Activated T-helper 1 cell treated with anti-CD3 and anti-CD28 coated beads, Interleukin-12 subunit alpha, Interleukin-12 subunit beta, Interleukin-2, Interleukin-4 antibody, amounts not matched to agents 30 ng/mL and 10 ng/mL and 1 ng/mL, durations not matched to agents 14 hours and 24 hours and 36 hours (primary cell): ENCODE data around the gene ANAPC2. TPM values are rescaled to one million over a fixed set of nuclear protein-coding genes. Genes with fewer than 3 reads are reported as not detected.

Experiments used
- DNase-seq: peaks from one replicate; pipeline ENCODE4 v3.0.0; 2021; ENCODE audit warnings: low spot score
- H3K27ac Mint-ChIP-seq: one replicate; pipeline ENCODE4 v1.8.0; 2021; ENCODE audit warnings: mild to moderate bottlenecking, mixed read lengths
- H3K27me3 Mint-ChIP-seq: one replicate; pipeline ENCODE4 v1.8.0; 2022; ENCODE audit warnings: mild to moderate bottlenecking, moderate library complexity, mixed read lengths; ENCODE audit not compliant: insufficient read depth
- H3K36me3 Mint-ChIP-seq: one replicate; pipeline ENCODE4 v1.8.0; 2021; ENCODE audit warnings: low read depth, mixed read lengths
- H3K4me1 Mint-ChIP-seq: one replicate; pipeline ENCODE4 v1.8.0; 2021; ENCODE audit warnings: low read depth, mixed read lengths
- H3K4me3 Mint-ChIP-seq: one replicate; pipeline ENCODE4 v1.8.0; 2021; ENCODE audit warnings: mild to moderate bottlenecking, moderate library complexity, mixed read lengths
- H3K9me3 Mint-ChIP-seq: one replicate; pipeline ENCODE4 v1.8.0; 2021; ENCODE audit warnings: mixed read lengths
- intact Hi-C: fragments of 100-400 bp; cut with micrococcal nuclease; formaldehyde crosslinking; loops from one replicate; pipeline ENCODE4 v1.15.1; 2024
- total RNA-seq: library from RNA; stranded (reverse); gene quantifications from 2 replicates; pipeline ENCODE4 v1.2.3, GENCODE V29; 2022

Gene ANAPC2
- total RNA-seq, 1 donor from 2014 or later = 63.6 TPM

DNA sequence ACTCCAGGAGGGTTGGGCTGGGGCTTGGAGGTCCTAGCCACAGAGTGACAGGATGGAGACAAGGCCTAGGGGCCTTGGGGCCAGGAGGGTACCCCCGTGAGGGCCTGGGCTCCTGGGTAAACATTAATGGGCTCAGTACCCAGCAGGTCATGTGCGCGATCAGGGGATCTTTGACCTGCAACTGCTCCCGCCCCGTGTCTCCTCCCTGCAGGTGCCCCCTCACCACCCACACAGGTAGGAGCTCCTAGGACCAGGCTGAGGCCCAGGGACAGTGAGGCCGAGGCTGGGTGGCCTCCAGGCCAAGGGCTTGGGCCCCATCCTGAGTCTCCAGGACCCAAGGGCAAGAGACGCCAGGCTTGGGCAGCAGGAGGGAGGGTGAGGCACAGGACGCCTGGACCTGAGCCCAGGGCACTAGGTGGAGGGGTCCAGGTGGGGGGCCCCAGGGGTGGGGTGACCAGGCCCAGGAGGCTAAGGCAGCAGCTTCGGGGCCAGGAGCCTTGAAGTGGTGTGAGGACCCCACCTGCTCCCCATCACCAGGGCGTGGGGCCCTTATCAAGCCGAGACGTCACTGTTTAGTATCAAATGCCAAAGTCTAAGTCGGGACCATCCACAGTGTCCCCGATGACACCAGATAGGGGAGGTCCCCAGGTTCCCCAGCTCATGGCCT is 42.5 kb upstream of the ANAPC2 start, which contains the start of gene SLC34A3:
Gene SLC34A3 (plus strand): TSS at position 197 of the 667 bp plus-strand sequence. CDS start 802 bp downstream, outside the sequence.
- intact Hi-C loops = no loop called here
- no peak within 1 kb of the TSS for H3K4me3 Mint-ChIP-seq
- no peaks in the 10 kb centered on the region for H3K9me3 Mint-ChIP-seq

DNA sequence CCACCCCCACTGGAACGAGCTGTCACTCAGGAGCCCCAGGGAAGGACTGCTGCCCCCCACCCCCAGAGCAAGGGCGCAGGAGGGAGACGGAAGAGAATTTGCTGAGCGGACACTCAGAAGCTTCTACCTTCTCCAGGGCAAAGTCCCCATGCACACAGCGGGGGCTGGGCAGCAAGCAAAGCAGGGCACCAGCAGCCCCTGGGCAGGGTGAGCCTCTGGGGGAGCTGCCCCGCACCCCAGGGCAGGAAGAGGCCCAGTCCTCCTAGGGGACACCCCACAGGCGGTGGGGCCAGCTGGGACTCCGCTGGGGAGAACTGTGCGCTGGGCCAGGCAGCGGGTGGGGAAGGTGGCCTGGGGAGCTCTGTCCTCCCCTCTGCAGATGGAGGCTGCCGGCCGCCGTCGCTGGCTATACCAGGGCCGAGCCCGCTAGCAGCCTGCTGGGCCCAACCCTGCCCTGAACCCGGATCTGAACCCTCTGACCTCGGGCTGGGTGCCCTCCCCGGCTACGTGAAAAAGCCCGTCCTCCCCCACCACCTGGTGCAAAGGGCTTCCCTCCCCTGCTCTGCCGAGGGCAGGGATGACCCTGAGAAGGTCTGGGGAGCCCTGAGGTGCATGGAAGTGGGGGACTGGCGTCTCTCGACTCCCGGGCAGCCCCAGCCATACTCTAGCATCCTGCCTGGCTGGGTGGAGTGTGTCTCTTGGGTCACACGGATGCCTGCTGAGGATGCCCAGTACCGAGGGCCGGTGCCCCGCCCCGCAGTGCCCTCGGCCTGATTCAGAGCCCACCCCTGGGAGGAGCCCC is 41.7 kb upstream of the ANAPC2 start:
- no peaks in the 10 kb centered on the region for H3K36me3 Mint-ChIP-seq

More for the DNA sequence above, 42.5 kb upstream of the ANAPC2 start, which contains the start of gene SLC34A3:
- peaks cover 5% of the 10 kb centered on the region for H3K27me3 Mint-ChIP-seq
- no peak within 1 kb of the TSS for H3K27ac Mint-ChIP-seq
- DNase-seq = no peak
- peaks cover 5% of the 10 kb centered on the region for H3K4me1 Mint-ChIP-seq
- H3K36me3 Mint-ChIP-seq = no peaks in the 10 kb centered on the region

DNA sequence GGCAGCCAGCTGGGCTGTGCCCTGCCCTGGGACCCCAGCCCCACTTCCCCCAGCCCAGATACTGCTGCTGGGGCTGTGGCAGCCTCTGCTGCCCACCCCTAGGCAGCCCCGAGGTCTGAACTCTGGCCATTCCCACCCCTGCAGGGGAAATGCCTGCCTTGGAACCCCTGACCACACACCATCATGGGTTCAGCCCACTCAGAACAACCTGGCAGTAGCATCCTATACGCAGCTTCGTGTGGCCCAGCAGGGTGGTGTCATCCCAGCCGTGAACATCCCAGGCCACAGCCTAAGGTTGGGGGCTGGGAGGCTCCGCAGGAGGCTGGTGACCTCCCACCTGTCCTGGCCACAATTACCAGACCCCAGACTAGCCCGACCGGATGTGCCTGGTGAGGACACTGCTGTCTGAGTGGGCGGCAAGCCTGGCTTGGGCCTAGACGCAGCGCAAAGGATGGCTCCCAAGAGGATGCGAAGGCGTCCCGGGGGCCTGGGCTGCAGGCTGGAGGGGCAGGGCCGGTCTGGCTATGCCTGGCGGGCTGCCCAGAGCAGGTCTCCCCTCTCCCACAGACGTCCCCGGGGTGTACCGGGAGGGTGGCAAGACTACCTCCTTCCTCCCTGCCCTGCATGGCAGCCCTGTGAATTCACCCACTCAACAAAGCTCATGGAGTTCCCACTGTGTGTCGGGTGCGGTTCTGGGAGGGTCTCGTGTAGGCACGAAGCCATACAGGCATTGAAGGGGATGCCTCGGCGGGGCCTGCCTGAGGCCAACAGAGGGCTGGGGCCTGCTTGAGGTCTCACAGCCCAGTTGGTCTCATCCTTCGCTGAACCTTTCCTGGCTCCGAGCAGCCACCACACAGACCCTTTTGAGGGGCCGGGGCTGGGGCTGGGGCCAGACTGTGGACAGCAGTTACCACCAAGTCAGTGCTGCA is 40.9 kb upstream of the ANAPC2 start:
- DNase-seq = no peak
- H3K9me3 Mint-ChIP-seq = no peaks in the 10 kb centered on the region
- no peak overlapping the region for H3K4me3 Mint-ChIP-seq
- intact Hi-C loops = no loop called here
- H3K27me3 Mint-ChIP-seq = no peaks in the 10 kb centered on the region
- no peaks in the 10 kb centered on the region for H3K36me3 Mint-ChIP-seq
- no peak overlapping the region for H3K27ac Mint-ChIP-seq
- H3K4me1 Mint-ChIP-seq = peaks cover 5% of the 10 kb centered on the region

More for the DNA sequence above, 41.7 kb upstream of the ANAPC2 start:
- H3K9me3 Mint-ChIP-seq = no peaks in the 10 kb centered on the region
- H3K4me1 Mint-ChIP-seq = peaks cover 5% of the 10 kb centered on the region
- intact Hi-C loops = no loop called here
- H3K4me3 Mint-ChIP-seq = no peak overlapping the region
- peaks cover 3% of the 10 kb centered on the region for H3K27me3 Mint-ChIP-seq
- no peak overlapping the region for H3K27ac Mint-ChIP-seq
- DNase-seq = no peak

DNA sequence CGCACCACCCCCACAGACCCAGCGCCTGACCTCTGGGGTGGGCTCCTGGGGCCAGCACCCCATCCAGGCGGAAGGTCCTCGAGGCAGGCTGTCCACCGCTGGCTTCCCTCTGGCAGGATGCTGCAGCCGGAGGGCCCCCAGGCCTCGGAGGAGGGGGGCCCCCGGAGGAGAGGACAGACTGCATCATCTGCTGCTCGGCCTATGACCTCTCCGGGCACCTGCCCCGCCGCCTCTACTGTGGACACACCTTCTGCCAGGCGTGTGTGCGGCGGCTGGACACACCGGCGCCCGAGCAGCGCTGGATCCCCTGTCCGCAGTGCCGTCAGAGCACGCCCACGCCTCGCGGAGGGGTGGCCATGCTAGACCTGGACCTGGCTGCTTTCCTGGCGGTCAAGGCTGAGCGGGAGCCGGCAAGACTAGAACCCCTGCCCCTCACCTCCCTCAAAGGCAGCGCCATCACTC is 40.2 kb upstream of the ANAPC2 start:
- no peaks in the 10 kb centered on the region for H3K9me3 Mint-ChIP-seq
- DNase-seq = no peak
- peaks cover 5% of the 10 kb centered on the region for H3K4me1 Mint-ChIP-seq
- H3K27me3 Mint-ChIP-seq = no peaks in the 10 kb centered on the region
- H3K36me3 Mint-ChIP-seq = no peaks in the 10 kb centered on the region
- no peak overlapping the region for H3K4me3 Mint-ChIP-seq
- no peak overlapping the region for H3K27ac Mint-ChIP-seq
- intact Hi-C loops = no loop called here

DNA sequence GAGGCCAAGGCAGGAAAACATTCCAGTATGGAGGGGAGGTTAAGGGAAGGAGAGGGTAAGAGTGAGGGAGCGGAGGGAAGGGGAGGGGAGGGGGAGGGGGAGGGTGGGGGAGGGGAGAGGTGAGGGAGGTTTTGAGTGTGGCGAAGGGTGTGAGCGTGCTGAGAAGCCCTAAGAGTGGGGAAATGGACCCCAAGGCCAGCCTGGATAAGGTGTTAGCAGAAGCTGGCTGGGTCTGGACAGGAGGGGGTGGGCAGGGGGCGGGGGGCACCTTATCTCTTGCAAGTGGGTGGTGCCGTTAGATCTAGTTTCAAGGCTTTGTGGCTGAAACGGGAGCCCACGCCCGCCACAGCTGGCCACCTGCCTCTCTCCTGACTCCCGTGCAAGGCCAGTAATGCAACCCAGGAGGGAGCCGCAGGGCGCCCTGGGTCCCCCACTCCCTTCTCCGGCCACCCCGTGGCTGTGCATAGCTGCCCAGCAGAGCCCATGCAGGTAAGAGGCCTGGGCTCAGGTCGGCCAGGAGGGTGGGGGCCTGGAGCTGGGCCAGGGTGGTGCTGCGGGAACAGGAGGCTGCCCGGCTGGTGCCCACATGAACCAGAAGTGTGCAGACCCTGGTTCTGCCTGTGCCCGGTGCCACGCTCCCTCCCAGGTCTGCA is 39.6 kb upstream of the ANAPC2 start:
- no peak overlapping the region for H3K27ac Mint-ChIP-seq
- no peak overlapping the region for H3K4me3 Mint-ChIP-seq
- H3K27me3 Mint-ChIP-seq = no peaks in the 10 kb centered on the region
- H3K36me3 Mint-ChIP-seq = no peaks in the 10 kb centered on the region
- intact Hi-C loops = loop anchor here (1.0 kb wide), 3 partner anchors 8 to 110 kb away; no protein-coding TSS in a partner anchor
- DNase-seq = no peak
- H3K9me3 Mint-ChIP-seq = no peaks in the 10 kb centered on the region
- peaks cover 5% of the 10 kb centered on the region for H3K4me1 Mint-ChIP-seq

DNA sequence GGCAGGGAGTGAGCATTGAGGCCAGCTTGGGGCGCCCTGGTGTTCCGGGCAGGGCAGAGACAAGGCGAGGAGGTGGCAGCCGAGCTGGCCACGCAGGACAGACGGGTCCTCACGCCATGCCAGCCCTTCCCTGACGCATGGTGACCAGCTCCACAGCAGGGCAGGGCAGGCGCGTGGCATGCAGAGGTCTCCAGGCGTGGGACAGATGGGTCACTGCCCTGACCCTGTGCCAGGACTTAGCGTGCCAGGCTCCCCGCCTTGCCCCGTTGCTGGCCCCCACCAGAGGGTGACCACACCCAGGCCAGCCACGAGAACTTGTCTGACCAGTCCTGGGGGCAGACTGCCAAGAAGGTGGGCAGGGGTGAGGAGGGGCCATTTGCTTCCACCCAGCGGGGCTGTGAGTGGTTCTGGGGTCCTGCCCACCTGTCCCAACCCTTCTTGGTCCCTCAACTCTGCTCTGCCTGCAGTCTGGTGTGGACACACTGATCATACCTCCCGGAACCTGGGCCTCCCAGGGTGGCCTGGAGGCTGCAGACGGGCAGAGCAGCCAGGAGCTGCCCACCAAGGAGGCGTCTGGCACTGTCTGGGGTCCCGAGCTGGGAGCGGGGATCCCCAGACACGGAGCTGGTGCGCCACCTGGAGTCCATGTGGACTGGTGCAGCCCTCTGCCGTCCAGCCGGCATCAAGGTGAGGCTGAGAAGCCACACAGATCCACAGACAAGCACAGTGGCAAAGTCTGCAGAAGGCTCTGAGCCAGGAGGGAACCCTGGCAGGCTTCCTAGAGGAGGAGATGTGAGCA is 38.9 kb upstream of the ANAPC2 start, which contains the start of gene RNF224:
Gene RNF224 (plus strand): TSS at position 449 of the 799 bp plus-strand sequence. CDS start 834 bp downstream, outside the sequence.
- intact Hi-C loops = loop anchor here (1.0 kb wide), 3 partner anchors 9 to 109 kb away; no protein-coding TSS in a partner anchor
- H3K27me3 Mint-ChIP-seq = no peaks in the 10 kb centered on the region
- no peaks in the 10 kb centered on the region for H3K36me3 Mint-ChIP-seq
- H3K4me1 Mint-ChIP-seq = peaks cover 5% of the 10 kb centered on the region
- H3K9me3 Mint-ChIP-seq = no peaks in the 10 kb centered on the region
- no peak within 1 kb of the TSS for H3K27ac Mint-ChIP-seq
- peak; percentile 73 for DNase-seq
- no peak within 1 kb of the TSS for H3K4me3 Mint-ChIP-seq

DNA sequence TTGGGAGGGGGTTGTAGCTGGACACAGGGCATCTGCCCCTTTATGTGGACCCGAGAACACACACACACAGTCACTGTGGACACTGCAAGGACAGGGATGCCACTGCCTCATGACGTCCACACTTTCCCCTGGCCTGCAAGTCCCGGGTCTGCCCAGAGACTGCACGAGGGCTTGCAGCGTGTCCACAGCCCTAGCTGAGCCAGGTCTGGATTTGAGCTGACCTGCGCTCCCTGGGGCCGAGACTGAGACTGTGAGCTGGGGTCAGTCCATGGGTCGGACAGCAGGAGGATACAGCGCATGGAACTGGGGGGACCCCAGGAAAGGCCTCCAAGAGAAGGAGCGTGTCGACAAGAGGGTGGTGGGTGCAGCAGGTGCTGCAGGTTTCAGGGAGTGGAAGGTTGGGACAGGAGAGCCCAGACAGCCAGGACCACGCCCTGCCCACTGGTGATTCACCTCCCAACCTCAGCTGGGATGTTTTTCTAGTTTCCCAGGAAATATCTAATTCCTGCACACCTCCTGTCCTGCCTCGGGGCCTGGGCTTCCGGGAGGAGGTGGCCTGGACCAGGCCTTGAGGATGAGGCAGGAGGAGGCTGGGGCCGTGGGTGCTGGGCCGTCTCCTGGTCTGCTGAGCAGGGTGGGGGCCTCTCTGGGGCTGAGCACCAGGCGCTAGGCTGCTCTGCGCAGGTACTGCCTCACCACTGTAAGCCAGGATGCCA is 38.1 kb upstream of the ANAPC2 start:
- H3K27me3 Mint-ChIP-seq = no peaks in the 10 kb centered on the region
- intact Hi-C loops = loop anchor here (1.0 kb wide), 3 partner anchors 10 to 108 kb away; no protein-coding TSS in a partner anchor
- no peak for DNase-seq
- peaks cover 5% of the 10 kb centered on the region for H3K4me1 Mint-ChIP-seq
- no peak overlapping the region for H3K27ac Mint-ChIP-seq
- H3K4me3 Mint-ChIP-seq = no peak overlapping the region
- H3K36me3 Mint-ChIP-seq = no peaks in the 10 kb centered on the region
- no peaks in the 10 kb centered on the region for H3K9me3 Mint-ChIP-seq

DNA sequence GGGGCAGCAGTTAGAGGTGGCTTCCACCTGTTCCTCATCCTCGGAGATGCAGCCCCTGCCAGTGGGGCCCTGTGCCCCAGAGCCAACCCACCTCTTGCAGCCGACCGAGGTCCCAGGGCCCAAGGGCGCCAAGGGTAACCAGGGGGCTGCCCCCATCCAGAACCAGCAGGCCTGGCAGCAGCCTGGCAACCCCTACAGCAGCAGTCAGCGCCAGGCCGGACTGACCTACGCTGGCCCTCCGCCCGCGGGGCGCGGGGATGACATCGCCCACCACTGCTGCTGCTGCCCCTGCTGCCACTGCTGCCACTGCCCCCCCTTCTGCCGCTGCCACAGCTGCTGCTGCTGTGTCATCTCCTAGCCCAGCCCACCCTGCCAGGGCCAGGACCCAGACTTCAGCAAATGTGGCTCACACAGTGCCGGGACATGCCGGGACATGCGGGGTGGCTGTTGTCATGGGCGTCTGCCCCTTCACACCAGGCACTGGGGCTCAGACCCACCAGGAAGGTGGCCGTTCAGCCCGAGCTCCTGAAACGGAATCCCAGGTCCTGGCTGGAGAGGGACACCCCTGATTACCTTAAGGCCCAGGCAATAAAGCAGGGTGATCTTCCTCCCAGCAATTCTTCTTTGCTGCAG is 37.5 kb upstream of the ANAPC2 start:
- H3K27ac Mint-ChIP-seq = no peak overlapping the region
- intact Hi-C loops = no loop called here
- DNase-seq = no peak
- no peak overlapping the region for H3K4me3 Mint-ChIP-seq
- no peaks in the 10 kb centered on the region for H3K36me3 Mint-ChIP-seq
- H3K27me3 Mint-ChIP-seq = no peaks in the 10 kb centered on the region
- peaks cover 5% of the 10 kb centered on the region for H3K4me1 Mint-ChIP-seq
- H3K9me3 Mint-ChIP-seq = no peaks in the 10 kb centered on the region

DNA sequence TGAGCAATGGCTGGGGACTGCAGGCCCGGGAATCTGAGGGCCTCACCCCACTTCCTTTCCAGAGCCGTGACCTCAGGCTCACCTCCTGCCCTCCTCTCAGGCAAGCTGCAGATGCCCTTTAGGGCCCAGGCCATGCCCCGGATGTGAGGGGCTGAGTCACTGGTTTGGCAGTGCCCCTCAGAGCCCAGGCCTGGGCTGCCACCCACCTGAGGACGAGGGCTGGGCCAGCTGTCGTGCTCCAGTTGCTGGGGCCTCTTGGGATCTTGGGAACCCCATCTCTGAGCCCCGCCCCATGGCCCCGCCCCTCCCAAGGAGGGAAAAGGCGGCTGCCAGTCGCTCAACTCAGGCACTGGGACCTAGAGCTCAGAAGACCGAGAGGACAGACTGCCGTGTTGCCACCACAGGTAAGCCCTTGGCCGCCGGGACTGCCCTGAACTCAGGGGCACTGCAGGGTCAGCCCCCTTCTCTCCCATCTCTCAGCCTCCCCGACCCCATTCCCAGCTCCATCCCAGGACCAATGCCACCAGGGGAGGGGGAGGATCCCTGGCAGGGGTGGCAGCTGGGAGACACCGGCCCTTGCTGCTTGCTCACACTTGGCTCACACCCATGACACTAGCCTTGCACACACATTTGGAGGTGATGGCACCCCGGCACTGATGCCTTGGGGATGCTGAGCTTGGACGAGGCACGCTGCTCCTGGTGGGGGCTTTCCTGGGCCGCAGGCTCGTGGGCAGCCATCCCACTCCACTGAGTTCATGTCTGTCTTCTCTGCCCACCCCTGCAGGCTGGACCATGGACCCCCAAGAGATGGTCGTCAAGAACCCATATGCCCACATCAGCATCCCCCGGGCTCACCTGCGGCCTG is 36.7 kb upstream of the ANAPC2 start, which contains the start of gene CYSRT1:
Gene CYSRT1 (plus strand): TSS at position 345 of the 865 bp plus-strand sequence. CDS start 448 bp downstream, at position 793.
- H3K36me3 Mint-ChIP-seq = no peaks in the 10 kb centered on the region
- H3K4me3 Mint-ChIP-seq = peak within 1 kb of the TSS; percentile 84
- DNase-seq = peak; percentile 19
- H3K27ac Mint-ChIP-seq = peak within 1 kb of the TSS; percentile 67
- no peaks in the 10 kb centered on the region for H3K9me3 Mint-ChIP-seq
- intact Hi-C loops = loop anchor here (5.0 kb wide), 1 partner anchor 198 kb away; the partner anchor contains the start of gene ABCA2
- H3K27me3 Mint-ChIP-seq = no peaks in the 10 kb centered on the region
- H3K4me1 Mint-ChIP-seq = peaks cover 5% of the 10 kb centered on the region
